Measurements from ENCODE around the gene RHBDF2.
"Not testable (repeated sequence)": the region's sequence is repeated elsewhere in the genome, so short reads cannot be mapped to it uniquely, and the experiment has no call there.

The RHBDF2 gene

GRCh38 chr17:76524598-76525512, 23.6 kb upstream of the RHBDF2 start:
- TF ChIP-seq ARNT (IDR thresholded peaks at IDR 0.05) (no peak), ZNF384 (IDR thresholded peaks at IDR 0.05) (no peak), LEF1 (IDR thresholded peaks at IDR 0.05; ENCODE audit: borderline replicate concordance) (no peak), FOXM1 (IDR thresholded peaks at IDR 0.05; ENCODE audit: borderline replicate concordance) (no peak), TARDBP (IDR thresholded peaks at IDR 0.05) (no peak), NFRKB (IDR thresholded peaks at IDR 0.05) (no peak), ELF4 (IDR thresholded peaks at IDR 0.05) (no peak), BHLHE40 (IDR thresholded peaks at IDR 0.05; ENCODE audit: borderline replicate concordance) (no peak), CTBP1 (IDR thresholded peaks at IDR 0.05; ENCODE audit: borderline replicate concordance) (no peak), L3MBTL2 (conservative IDR thresholded peaks at IDR 0.05) (no peak), HDGF (IDR thresholded peaks at IDR 0.05; ENCODE audit: borderline replicate concordance) (no peak), SUZ12 (IDR thresholded peaks at IDR 0.05) (no peak), FOXA1 (IDR thresholded peaks at IDR 0.05) (no peak), SP1 (IDR thresholded peaks at IDR 0.05) (no peak), FOXK2 (IDR thresholded peaks at IDR 0.05) (no peak)
- TF ChIP-seq, protein P1, sequence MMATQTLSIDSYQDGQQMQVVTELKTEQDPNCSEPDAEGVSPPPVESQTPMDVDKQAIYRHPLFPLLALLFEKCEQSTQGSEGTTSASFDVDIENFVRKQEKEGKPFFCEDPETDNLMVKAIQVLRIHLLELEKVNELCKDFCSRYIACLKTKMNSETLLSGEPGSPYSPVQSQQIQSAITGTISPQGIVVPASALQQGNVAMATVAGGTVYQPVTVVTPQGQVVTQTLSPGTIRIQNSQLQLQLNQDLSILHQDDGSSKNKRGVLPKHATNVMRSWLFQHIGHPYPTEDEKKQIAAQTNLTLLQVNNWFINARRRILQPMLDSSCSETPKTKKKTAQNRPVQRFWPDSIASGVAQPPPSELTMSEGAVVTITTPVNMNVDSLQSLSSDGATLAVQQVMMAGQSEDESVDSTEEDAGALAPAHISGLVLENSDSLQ (IDR thresholded peaks at IDR 0.05), result no peak
- POLR2A ChIA-PET, result interaction anchor here (0.7 to 3.3 kb wide), 6 partner anchors 15 to 43 kb away, joined by 3 to 20 read pairs (median 4); partner anchors contain the start of gene PRCD
- CTCF ChIA-PET, result interaction anchor here (1.5 to 5.2 kb wide), 3 partner anchors 21 to 157 kb away, joined by 5 to 37 read pairs (median 14); no protein-coding TSS in a partner anchor
- DNase-seq (ENCODE audit: extremely low spot score), result no peak

- TF ChIP-seq HDGF (IDR thresholded peaks at IDR 0.05; ENCODE audit: borderline replicate concordance) (no peak), CTBP1 (IDR thresholded peaks at IDR 0.05; ENCODE audit: borderline replicate concordance) (no peak), ELF4 (IDR thresholded peaks at IDR 0.05) (no peak), ZNF384 (IDR thresholded peaks at IDR 0.05) (no peak), SP1 (IDR thresholded peaks at IDR 0.05) (no peak)
- peak; percentile 92 for DNase-seq (ENCODE audit: extremely low spot score)
- ChIA-PET CTCF (interaction anchor here (0.5 to 5.2 kb wide), 25 partner anchors 9 to 429 kb away, joined by 3 to 37 read pairs (median 4); partner anchors contain the start of gene PRCD), POLR2A (interaction anchor here (0.7 to 3.3 kb wide), 6 partner anchors 17 to 174 kb away, joined by 3 to 20 read pairs (median 4); partner anchors contain the start of gene PRCD)
Measured at GRCh38 chr17:76523084-76524037, 22.1 kb upstream of the RHBDF2 start.

DNA sequence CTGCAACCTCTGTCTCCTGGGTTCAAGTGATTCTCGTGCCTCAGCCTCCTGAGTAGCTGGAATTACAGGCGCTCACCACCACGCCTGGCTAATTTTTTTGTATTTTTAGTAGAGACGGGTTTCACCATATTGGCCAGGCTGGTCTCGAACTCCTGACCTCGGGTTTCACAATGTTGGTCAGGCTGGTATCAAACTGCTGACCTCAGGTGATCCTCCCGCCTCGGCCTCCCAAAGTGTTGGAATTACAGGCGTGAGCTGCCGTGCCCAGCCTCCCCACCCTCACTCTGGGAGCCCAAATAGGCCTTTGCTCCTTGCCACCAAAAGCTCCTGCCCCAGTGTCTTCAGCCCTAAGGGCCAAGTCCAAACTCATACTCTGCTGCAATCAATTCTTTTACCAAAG, 20.5 kb upstream of the RHBDF2 start:
- POLR2A ChIA-PET, result interaction anchor here (1.2 to 1.8 kb wide), 3 partner anchors 22 to 35 kb away, joined by 3 to 4 read pairs (median 4); no protein-coding TSS in a partner anchor

DNA sequence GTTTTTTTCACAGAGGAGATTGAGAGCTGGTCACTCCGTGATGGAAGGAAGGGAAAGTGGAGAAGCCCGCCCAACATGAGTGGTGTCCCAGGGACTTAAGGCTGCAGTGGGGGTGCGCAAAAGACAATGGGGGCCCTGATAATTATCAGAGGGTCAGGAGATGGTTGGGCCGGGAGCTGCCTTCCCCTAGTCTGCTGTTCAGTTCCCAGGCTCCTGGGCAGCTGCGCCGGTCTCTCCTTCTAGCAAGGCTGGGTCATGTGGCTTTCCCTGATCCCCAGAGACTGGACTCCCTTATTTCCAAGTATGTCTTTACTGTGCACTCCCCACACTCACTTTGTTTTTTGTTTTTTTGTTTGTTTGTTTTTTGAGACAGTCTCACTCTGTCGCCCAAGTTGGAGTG, 20.0 kb upstream of the RHBDF2 start:
- DNase-seq (ENCODE audit: extremely low spot score), result no peak
- POLR2A ChIA-PET, result interaction anchor here (1.2 to 1.8 kb wide), 3 partner anchors 22 to 36 kb away, joined by 3 to 4 read pairs (median 4); no protein-coding TSS in a partner anchor
- CTCF ChIA-PET, result interaction anchor here (1.2 to 5.2 kb wide), 4 partner anchors 14 to 160 kb away, joined by 3 to 37 read pairs (median 4); no protein-coding TSS in a partner anchor
- TF ChIP-seq SP1 (IDR thresholded peaks at IDR 0.05) (no peak), L3MBTL2 (conservative IDR thresholded peaks at IDR 0.05) (no peak), ARNT (IDR thresholded peaks at IDR 0.05) (no peak), FOXA1 (IDR thresholded peaks at IDR 0.05) (no peak), HDGF (IDR thresholded peaks at IDR 0.05; ENCODE audit: borderline replicate concordance) (no peak), SUZ12 (IDR thresholded peaks at IDR 0.05) (no peak), ZNF384 (IDR thresholded peaks at IDR 0.05) (no peak), FOXM1 (IDR thresholded peaks at IDR 0.05; ENCODE audit: borderline replicate concordance) (no peak), FOXK2 (IDR thresholded peaks at IDR 0.05) (no peak), TARDBP (IDR thresholded peaks at IDR 0.05) (no peak)
- TF ChIP-seq, protein P1 (IDR thresholded peaks at IDR 0.05), result no peak

More for the DNA sequence above, 20.5 kb upstream of the RHBDF2 start:
- not testable (repeated sequence) for DNase-seq (ENCODE audit: extremely low spot score)
- CTCF ChIA-PET, result interaction anchor here (1.2 to 5.2 kb wide), 5 partner anchors 10 to 160 kb away, joined by 3 to 37 read pairs (median 5); no protein-coding TSS in a partner anchor

DNA sequence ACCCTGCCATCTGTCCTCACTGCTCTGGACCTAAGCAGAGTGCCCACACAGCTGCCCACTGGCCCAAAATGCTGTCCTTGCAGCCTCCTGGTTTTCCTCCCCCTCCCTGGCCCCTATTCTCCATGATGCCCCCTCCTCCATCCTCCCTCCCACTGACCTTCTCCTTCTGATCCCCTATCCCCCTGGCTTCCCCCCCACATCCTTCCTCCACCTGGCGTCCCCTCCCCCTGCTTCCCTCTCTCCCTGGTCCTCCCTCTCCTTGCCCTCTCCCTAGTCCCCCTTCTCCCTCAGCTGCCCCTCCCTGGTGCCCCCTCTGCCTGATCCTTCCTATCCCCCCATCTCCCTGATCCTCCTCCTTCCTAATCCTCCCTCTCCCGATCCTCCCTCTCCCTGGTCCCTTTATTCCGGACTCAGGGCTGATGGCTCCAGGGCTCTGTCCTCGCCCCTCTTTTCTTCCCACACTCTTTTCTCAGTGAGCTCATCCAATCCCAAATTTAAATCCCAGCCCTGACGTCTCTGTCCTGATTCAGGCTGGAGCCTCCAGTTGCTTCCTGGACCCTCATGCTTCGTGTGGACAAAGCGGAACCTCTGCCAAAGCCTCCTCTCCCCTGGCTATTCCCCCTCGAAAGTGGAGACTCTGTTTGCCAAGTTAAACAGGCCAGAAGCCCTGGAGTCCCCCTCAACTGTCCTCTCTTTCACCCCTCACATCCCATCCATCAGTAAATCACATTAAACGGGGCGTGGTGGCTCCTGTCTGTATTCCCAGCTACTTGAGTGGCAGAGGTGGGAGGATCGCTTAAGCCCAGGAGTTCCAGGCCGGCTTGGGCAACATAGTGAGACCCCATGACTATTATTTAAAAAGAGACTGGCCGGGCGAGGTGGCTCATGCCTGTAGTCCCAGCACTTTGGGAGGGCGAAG, 18.1 kb upstream of the RHBDF2 start:
- CTCF ChIA-PET, result interaction anchor here (0.6 to 1.6 kb wide), 2 partner anchors 9 to 121 kb away, joined by 3 to 4 read pairs; no protein-coding TSS in a partner anchor
- no peak for DNase-seq (ENCODE audit: extremely low spot score)
- POLR2A ChIA-PET, result interaction anchor here (1.6 kb wide), 1 partner anchor 38 kb away, joined by 3 read pairs; no protein-coding TSS in a partner anchor
- TF ChIP-seq SP1 (IDR thresholded peaks at IDR 0.05), result no peak
- no peak for TF ChIP-seq CTBP1 (IDR thresholded peaks at IDR 0.05; ENCODE audit: borderline replicate concordance)
- TF ChIP-seq BHLHE40 (IDR thresholded peaks at IDR 0.05; ENCODE audit: borderline replicate concordance), result no peak
- TF ChIP-seq FOXA1 (IDR thresholded peaks at IDR 0.05), result no peak
- TF ChIP-seq SUZ12 (IDR thresholded peaks at IDR 0.05), result no peak
- no peak for TF ChIP-seq ELF4 (IDR thresholded peaks at IDR 0.05)
- no peak for TF ChIP-seq ARNT (IDR thresholded peaks at IDR 0.05)
- no peak for TF ChIP-seq FOXM1 (IDR thresholded peaks at IDR 0.05; ENCODE audit: borderline replicate concordance)
